GM19099 (cell line): ENCODE measurements around the gene COQ5.

Experiments
- POLR2A ChIP-seq: IDR thresholded peaks from 3 replicates; pipeline ENCODE4 v1.6.1; 2011; ENCODE audit warnings: low read depth; ENCODE audit not compliant: insufficient read length; ENCODE audit errors: extremely low read depth

Gene COQ5

GRCh38 chr12:120473807-120474615 lies 54.9 kb downstream of the COQ5 start:
- no peak for TF ChIP-seq POLR2A

- no peak for TF ChIP-seq POLR2A
Measured at GRCh38 chr12:120472521-120472920, 56.4 kb downstream of the COQ5 start.

GRCh38 chr12:120470150-120470784 lies 58.7 kb downstream of the COQ5 start:
- no peak for TF ChIP-seq POLR2A

GRCh38 chr12:120469450-120470149 lies 59.4 kb downstream of the COQ5 start, which contains the start of gene SRSF9:
TSS of gene SRSF9 (minus strand) at chr12:120469748. CDS start at chr12:120469609, 139 bp downstream.
- peak; percentile 93 for TF ChIP-seq POLR2A

GRCh38 chr12:120468821-120469449 lies 60.0 kb downstream of the COQ5 start:
- TF ChIP-seq POLR2A: no peak

GRCh38 chr12:120468325-120468820 lies 60.6 kb downstream of the COQ5 start:
- TF ChIP-seq POLR2A: peak; percentile 48

- no peak for TF ChIP-seq POLR2A
Measured at GRCh38 chr12:120467439-120467838, 61.5 kb downstream of the COQ5 start.

- TF ChIP-seq POLR2A: no peak
Measured at GRCh38 chr12:120466560-120467315, 62.2 kb downstream of the COQ5 start.

- TF ChIP-seq POLR2A: no peak
Measured at GRCh38 chr12:120465756-120466155, 63.2 kb downstream of the COQ5 start.

- no peak for TF ChIP-seq POLR2A
Measured at GRCh38 chr12:120463712-120464111, 65.2 kb downstream of the COQ5 start.

- no peak for TF ChIP-seq POLR2A
Measured at GRCh38 chr12:120462099-120462640, 66.8 kb downstream of the COQ5 start.

GRCh38 chr12:120460157-120460556 lies 68.8 kb downstream of the COQ5 start:
- TF ChIP-seq POLR2A: no peak

GRCh38 chr12:120457133-120457532 lies 71.8 kb downstream of the COQ5 start:
- no peak for TF ChIP-seq POLR2A

GRCh38 chr12:120455302-120455701 lies 73.7 kb downstream of the COQ5 start:
- TF ChIP-seq POLR2A: no peak

GRCh38 chr12:120453977-120454376 lies 75.0 kb downstream of the COQ5 start:
- no peak for TF ChIP-seq POLR2A
